ENCODE data around the gene SUFU.

GRCh38 chr10:102537367-102537766, 33.6 kb downstream of the SUFU start:
- TF ChIP-seq CTCF (IDR thresholded peaks at IDR 0.05), result no peak
- no peak for TF ChIP-seq POLR2A (IDR thresholded peaks at IDR 0.05)

All from sigmoid colon (tissue), 3 donors.